K562 (cell line): Measurements from ENCODE around the gene OR11L1. TPM values are rescaled to one million over a fixed set of nuclear protein-coding genes. Genes with fewer than 3 reads are reported as not detected.

Source experiments
- E2F3 ChIP-seq: fragments of 250-450 bp; sonication (Bioruptor Pico); IDR thresholded peaks from 2 replicates; pipeline ENCODE4 v1.4.0; 2020; ENCODE audit warnings: mild to moderate bottlenecking
- EZH2 ChIP-seq: IDR thresholded peaks from 2 replicates; pipeline ENCODE4 v1.6.1; 2012; ENCODE audit warnings: low read depth, mild to moderate bottlenecking, inconsistent platforms, low read length, borderline replicate concordance
- FOXM1 ChIP-seq, 2 experiments: fragments of 450-650 bp in 1 of 2; sonication (generic) in 1 of 2; formaldehyde crosslinking in 1 of 2; IDR thresholded peaks; 2 replicates each; pipeline versions ENCODE4 v1.6.1 to v1.9.0; 2017 to 2022; ENCODE audit warnings: low read depth in 2 of 2, mild to moderate bottlenecking in 2 of 2, missing genetic modification reagents in 1 of 2, moderate library complexity in 1 of 2
- KAT7 ChIP-seq: sonication (generic); formaldehyde crosslinking; IDR thresholded peaks from 2 replicates; pipeline ENCODE4 v1.8.0; 2022; ENCODE audit warnings: missing genetic modification reagents, mild to moderate bottlenecking, borderline replicate concordance
- MBD2 ChIP-seq: sonication (generic); IDR thresholded peaks from 2 replicates; pipeline ENCODE4 v1.6.1; 2016; ENCODE audit warnings: low read depth, borderline replicate concordance
- NFATC3 ChIP-seq: fragments of 450-650 bp; IDR thresholded peaks from 2 replicates; pipeline ENCODE4 v1.6.1; 2017; ENCODE audit warnings: mild to moderate bottlenecking
- NR4A1 ChIP-seq, 2 experiments: fragments of 250-450 bp in 1 of 2; fragments of 450-650 bp in 1 of 2; sonication (Bioruptor Pico) in 1 of 2; IDR thresholded peaks; 2 replicates each; pipeline versions ENCODE4 v1.4.0 to v1.6.1; 2016 to 2020; ENCODE audit warnings: mild to moderate bottlenecking in 2 of 2, missing compliant biosample characterization in 1 of 2, missing genetic modification characterization in 1 of 2, moderate library complexity in 1 of 2
- RHOXF2B ChIP-seq: fragments of 250-450 bp; sonication (Bioruptor Pico); conservative IDR thresholded peaks from 2 replicates; pipeline ENCODE4 v1.5.1; 2021
- TAF7 ChIP-seq: fragments of 450-650 bp; IDR thresholded peaks from 2 replicates; pipeline ENCODE4 v1.6.1; 2016; ENCODE audit warnings: missing genetic modification characterization, missing compliant biosample characterization
- TARDBP ChIP-seq: fragments of 450-650 bp; IDR thresholded peaks from 2 replicates; pipeline ENCODE4 v1.6.1; 2016
- ZBTB1 ChIP-seq: sonication (generic); formaldehyde crosslinking; IDR thresholded peaks from 2 replicates; pipeline ENCODE4 v1.8.1; 2023; ENCODE audit warnings: missing genetic modification reagents, low read depth, mild to moderate bottlenecking, borderline replicate concordance
- ZNF121 ChIP-seq: sonication (generic); formaldehyde crosslinking; conservative IDR thresholded peaks from 2 replicates; pipeline ENCODE4 v1.8.0; 2022; ENCODE audit warnings: missing genetic modification reagents
- ZNF165 ChIP-seq: fragments of 250-450 bp; sonication (Bioruptor Pico); IDR thresholded peaks from 2 replicates; pipeline ENCODE4 v1.4.0; 2020; ENCODE audit warnings: borderline replicate concordance
- ZNF696 ChIP-seq: fragments of 250-450 bp; sonication (Bioruptor Pico); conservative IDR thresholded peaks from 2 replicates; pipeline ENCODE4 v1.4.0; 2020; ENCODE audit warnings: mild to moderate bottlenecking, moderate library complexity
- ZNF740 ChIP-seq, 3 experiments: fragments of 200-800 bp in 1 of 3; sonication (Bioruptor generic) in 1 of 3; sonication (generic) in 1 of 3; formaldehyde crosslinking in 1 of 3; IDR thresholded peaks; 2 replicates each; pipeline versions ENCODE4 v1.6.1 to v1.8.0; 2016 to 2022; ENCODE audit warnings: mild to moderate bottlenecking in 2 of 3, missing compliant biosample characterization in 2 of 3, missing genetic modification characterization in 2 of 3, missing genetic modification reagents in 1 of 3
- polyA plus RNA-seq, 8 experiments: library from polyadenylated mRNA; depleted of rRNA in 4 of 8; stranded (reverse) in 5 of 8; unstranded in 3 of 8; fragments of >200 nt; fragmentation: Nextera tagmentation in 2 of 8; fragmentation: Illumina TruSeq in 1 of 8; extraction: Ambion mirVana in 2 of 8; extraction: Trizol in 1 of 8; gene quantifications; 2 replicates each; pipeline versions ENCODE4 v1.2.1 to v1.2.3, GENCODE V29; 2011 to 2014; ENCODE audit warnings: inconsistent platforms in 1 of 8, missing spikeins in 1 of 8
- total RNA-seq, 7 experiments: library from RNA; depleted of rRNA in 6 of 7; stranded (reverse); fragments of >200 nt in 6 of 7; fragmentation: Illumina TruSeq in 2 of 7; extraction: Trizol in 2 of 7; gene quantifications; 2 replicates each; pipeline versions ENCODE4 v1.2.1 to v1.2.3, GENCODE V29; 2011 to 2021; ENCODE audit warnings: low replicate concordance in 1 of 7
- TF ChIP-seq, protein P1 (sequence below): fragments of 450-650 bp; IDR thresholded peaks from 2 replicates; pipeline ENCODE4 v1.6.1; 2018; ENCODE audit warnings: mild to moderate bottlenecking, low read depth; ENCODE audit not compliant: partially characterized antibody
- TF ChIP-seq, protein P2 (sequence below), 2 experiments: fragments of 150-350 bp in 1 of 2; IDR thresholded peaks; 2 replicates each; pipeline ENCODE4 v1.6.1; 2012 to 2016; ENCODE audit warnings: low read depth in 2 of 2, low read length in 2 of 2, mild to moderate bottlenecking in 1 of 2, moderate library complexity in 1 of 2
- TF ChIP-seq, protein P3 (sequence below): fragments of 250-450 bp; sonication (Bioruptor Pico); IDR thresholded peaks from 2 replicates; pipeline ENCODE4 v1.8.0; 2022; ENCODE audit warnings: inconsistent platforms, mild to moderate bottlenecking, moderate library complexity, borderline replicate concordance
- TF ChIP-seq, protein P4 (sequence below): sonication (generic); formaldehyde crosslinking; IDR thresholded peaks from 2 replicates; pipeline ENCODE4 v1.8.0; 2022; ENCODE audit warnings: mild to moderate bottlenecking, missing genetic modification reagents

The OR11L1 gene
- total and polyA plus RNA-seq, 9 of the 15 experiments (the other 6 are each of a cell fraction or from before 2014, with no cell fraction given) = not detected

- TF ChIP-seq EZH2 = no peak
- no peak for TF ChIP-seq TARDBP
- no peak for TF ChIP-seq ZNF165 (CRISPR knock-in tag)
- TF ChIP-seq, protein P1, sequence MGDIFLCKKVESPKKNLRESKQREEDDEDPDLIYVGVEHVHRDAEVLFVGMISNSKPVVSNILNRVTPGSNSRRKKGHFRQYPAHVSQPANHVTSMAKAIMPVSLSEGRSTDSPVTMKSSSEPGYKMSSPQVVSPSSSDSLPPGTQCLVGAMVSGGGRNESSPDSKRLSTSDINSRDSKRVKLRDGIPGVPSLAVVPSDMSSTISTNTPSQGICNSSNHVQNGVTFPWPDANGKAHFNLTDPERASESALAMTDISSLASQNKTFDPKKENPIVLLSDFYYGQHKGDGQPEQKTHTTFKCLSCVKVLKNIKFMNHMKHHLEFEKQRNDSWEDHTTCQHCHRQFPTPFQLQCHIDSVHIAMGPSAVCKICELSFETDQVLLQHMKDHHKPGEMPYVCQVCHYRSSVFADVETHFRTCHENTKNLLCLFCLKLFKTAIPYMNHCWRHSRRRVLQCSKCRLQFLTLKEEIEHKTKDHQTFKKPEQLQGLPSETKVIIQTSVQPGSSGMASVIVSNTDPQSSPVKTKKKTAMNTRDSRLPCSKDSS = no peak
- no peak for TF ChIP-seq RHOXF2B (CRISPR knock-in tag)
- TF ChIP-seq KAT7 = no peak
- TF ChIP-seq MBD2 = no peak
- TF ChIP-seq, protein P2, sequence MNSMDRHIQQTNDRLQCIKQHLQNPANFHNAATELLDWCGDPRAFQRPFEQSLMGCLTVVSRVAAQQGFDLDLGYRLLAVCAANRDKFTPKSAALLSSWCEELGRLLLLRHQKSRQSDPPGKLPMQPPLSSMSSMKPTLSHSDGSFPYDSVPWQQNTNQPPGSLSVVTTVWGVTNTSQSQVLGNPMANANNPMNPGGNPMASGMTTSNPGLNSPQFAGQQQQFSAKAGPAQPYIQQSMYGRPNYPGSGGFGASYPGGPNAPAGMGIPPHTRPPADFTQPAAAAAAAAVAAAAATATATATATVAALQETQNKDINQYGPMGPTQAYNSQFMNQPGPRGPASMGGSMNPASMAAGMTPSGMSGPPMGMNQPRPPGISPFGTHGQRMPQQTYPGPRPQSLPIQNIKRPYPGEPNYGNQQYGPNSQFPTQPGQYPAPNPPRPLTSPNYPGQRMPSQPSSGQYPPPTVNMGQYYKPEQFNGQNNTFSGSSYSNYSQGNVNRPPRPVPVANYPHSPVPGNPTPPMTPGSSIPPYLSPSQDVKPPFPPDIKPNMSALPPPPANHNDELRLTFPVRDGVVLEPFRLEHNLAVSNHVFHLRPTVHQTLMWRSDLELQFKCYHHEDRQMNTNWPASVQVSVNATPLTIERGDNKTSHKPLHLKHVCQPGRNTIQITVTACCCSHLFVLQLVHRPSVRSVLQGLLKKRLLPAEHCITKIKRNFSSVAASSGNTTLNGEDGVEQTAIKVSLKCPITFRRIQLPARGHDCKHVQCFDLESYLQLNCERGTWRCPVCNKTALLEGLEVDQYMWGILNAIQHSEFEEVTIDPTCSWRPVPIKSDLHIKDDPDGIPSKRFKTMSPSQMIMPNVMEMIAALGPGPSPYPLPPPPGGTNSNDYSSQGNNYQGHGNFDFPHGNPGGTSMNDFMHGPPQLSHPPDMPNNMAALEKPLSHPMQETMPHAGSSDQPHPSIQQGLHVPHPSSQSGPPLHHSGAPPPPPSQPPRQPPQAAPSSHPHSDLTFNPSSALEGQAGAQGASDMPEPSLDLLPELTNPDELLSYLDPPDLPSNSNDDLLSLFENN (IDR thresholded peaks at IDR 0.05; ENCODE audit: low read depth in 2 of 2, low read length in 2 of 2) = peak in 1 of 2 experiments; percentile 67; a peak in 1 of 4 replicates
- TF ChIP-seq, protein P3, sequence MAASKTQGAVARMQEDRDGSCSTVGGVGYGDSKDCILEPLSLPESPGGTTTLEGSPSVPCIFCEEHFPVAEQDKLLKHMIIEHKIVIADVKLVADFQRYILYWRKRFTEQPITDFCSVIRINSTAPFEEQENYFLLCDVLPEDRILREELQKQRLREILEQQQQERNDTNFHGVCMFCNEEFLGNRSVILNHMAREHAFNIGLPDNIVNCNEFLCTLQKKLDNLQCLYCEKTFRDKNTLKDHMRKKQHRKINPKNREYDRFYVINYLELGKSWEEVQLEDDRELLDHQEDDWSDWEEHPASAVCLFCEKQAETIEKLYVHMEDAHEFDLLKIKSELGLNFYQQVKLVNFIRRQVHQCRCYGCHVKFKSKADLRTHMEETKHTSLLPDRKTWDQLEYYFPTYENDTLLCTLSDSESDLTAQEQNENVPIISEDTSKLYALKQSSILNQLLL = no peak
- TF ChIP-seq ZBTB1 (CRISPR knock-in tag) = no peak
- TF ChIP-seq, protein P4, sequence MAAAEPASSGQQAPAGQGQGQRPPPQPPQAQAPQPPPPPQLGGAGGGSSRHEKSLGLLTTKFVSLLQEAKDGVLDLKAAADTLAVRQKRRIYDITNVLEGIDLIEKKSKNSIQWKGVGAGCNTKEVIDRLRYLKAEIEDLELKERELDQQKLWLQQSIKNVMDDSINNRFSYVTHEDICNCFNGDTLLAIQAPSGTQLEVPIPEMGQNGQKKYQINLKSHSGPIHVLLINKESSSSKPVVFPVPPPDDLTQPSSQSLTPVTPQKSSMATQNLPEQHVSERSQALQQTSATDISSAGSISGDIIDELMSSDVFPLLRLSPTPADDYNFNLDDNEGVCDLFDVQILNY (CRISPR knock-in tag) = no peak
- no peak for TF ChIP-seq NR4A1 (CRISPR knock-in tag; IDR thresholded peaks at IDR 0.05)
- no peak for TF ChIP-seq NR4A1 (tag; IDR thresholded peaks at IDR 0.05)
- no peak for TF ChIP-seq NFATC3
- no peak for TF ChIP-seq TAF7
- TF ChIP-seq ZNF121 (CRISPR knock-in tag) = no peak
- TF ChIP-seq ZNF696 (CRISPR knock-in tag) = no peak
- TF ChIP-seq E2F3 = no peak
- peak; percentile 54; the same call in 1 of the 2 replicates for TF ChIP-seq FOXM1 (IDR thresholded peaks at IDR 0.05; ENCODE audit: low read depth)
- TF ChIP-seq FOXM1 (CRISPR knock-in tag; IDR thresholded peaks at IDR 0.05; ENCODE audit: low read depth) = no peak
- no peak for TF ChIP-seq ZNF740 (CRISPR knock-in tag; IDR thresholded peaks at IDR 0.05)
- TF ChIP-seq ZNF740 (tag; IDR thresholded peaks at IDR 0.05) = no peak
Observed at GRCh38 chr1:247854899-247855545, 13.3 kb upstream of the OR11L1 start (continued).
